Breast epithelium (tissue), 4 donors: ENCODE measurements around the gene DACH1. TPM values are rescaled to one million over a fixed set of nuclear protein-coding genes. Genes with fewer than 3 reads are reported as not detected.

Experiments used
- DNase-seq, 2 donors: peaks; one replicate each; pipeline ENCODE4 v3.0.0-alpha.2; 2019; ENCODE audit warnings: low spot score in 2 of 2
- H3K27ac ChIP-seq, 2 donors: fragments of 200-600 bp; sonication (generic) in 1 of 2; one replicate each; pipeline ENCODE4 v1.5.1; 2016 to 2019; ENCODE audit warnings: mild to moderate bottlenecking in 1 of 2
- H3K27me3 ChIP-seq, 2 donors: fragments of 200-600 bp; sonication (generic) in 1 of 2; one replicate each; pipeline versions ENCODE4 v1.5.1 to v1.6.0; 2017 to 2019; ENCODE audit warnings: control low read depth in 1 of 2, mild to moderate bottlenecking in 1 of 2
- H3K36me3 ChIP-seq: fragments of 200-600 bp; one replicate; pipeline ENCODE4 v1.5.1; 2019
- H3K4me1 ChIP-seq, 2 donors: fragments of 200-600 bp; sonication (generic); one replicate each; pipeline ENCODE4 v1.5.1; 2016 to 2019; ENCODE audit warnings: control low read depth in 1 of 2
- H3K4me3 ChIP-seq, 3 donors: fragments of 200-600 bp; sonication (generic); 1 replicate in 2 of 3; 2 replicates in 1 of 3; pipeline ENCODE4 v1.5.1; 2016 to 2019; ENCODE audit warnings: mild to moderate bottlenecking in 3 of 3, moderate library complexity in 2 of 3
- H3K9me3 ChIP-seq, 2 donors: fragments of 200-600 bp; sonication (generic) in 1 of 2; one replicate each; pipeline ENCODE4 v1.5.1; 2016 to 2019; ENCODE audit warnings: control low read depth in 1 of 2
- CTCF ChIP-seq, 3 donors: fragments of 450-650 bp; IDR thresholded peaks; one replicate each; pipeline ENCODE4 v1.5.1; 2016 to 2017; ENCODE audit warnings: antibody characterized with exemption in 3 of 3, mild to moderate bottlenecking in 3 of 3, moderate library complexity in 3 of 3
- POLR2A ChIP-seq: fragments of 450-650 bp; IDR thresholded peaks from one replicate; pipeline ENCODE4 v1.6.1; 2016; ENCODE audit warnings: antibody characterized with exemption, mild to moderate bottlenecking, moderate library complexity
- POLR2AphosphoS5 ChIP-seq, 3 donors: sonication (generic); formaldehyde crosslinking; IDR thresholded peaks; one replicate each; pipeline ENCODE4 v1.6.1; 2017; ENCODE audit warnings: antibody characterized with exemption in 3 of 3
- intact Hi-C: fragments of 100-400 bp; cut with DNase I; formaldehyde crosslinking; loops from one replicate; pipeline ENCODE4 v1.15.1; 2023; ENCODE audit warnings: low total_unique reads
- total RNA-seq, 3 donors: library from RNA; depleted of rRNA; stranded (reverse); fragments of >200 nt; gene quantifications; one replicate each; pipeline ENCODE4 v1.1.0, GENCODE V29; 2016

Gene DACH1
- total RNA-seq, 3 donors from 2014 or later, result 2.2 to 13.9 (median 11.5) TPM

- DNase-seq, result no peak
- no peaks in the 10 kb centered on the region for H3K36me3 ChIP-seq
- H3K9me3 ChIP-seq, result no peaks in the 10 kb centered on the region
- no peak for TF ChIP-seq POLR2A
- TF ChIP-seq CTCF (IDR thresholded peaks at IDR 0.05), result no peak
- no peak for TF ChIP-seq POLR2AphosphoS5 (IDR thresholded peaks at IDR 0.05)
- no peaks in the 10 kb centered on the region for H3K4me1 ChIP-seq
- H3K27me3 ChIP-seq, result no peaks in the 10 kb centered on the region
- no peak overlapping the region for H3K4me3 ChIP-seq
- intact Hi-C loops, result no loop called here
- no peak overlapping the region for H3K27ac ChIP-seq
Measured at GRCh38 chr13:71854401-71854800, 12.6 kb downstream of the DACH1 start.

GRCh38 chr13:71853725-71854124 is 13.3 kb downstream of the DACH1 start:
- Histone ChIP-seq H3K27ac (no peak overlapping the region), H3K4me3 (no peak overlapping the region), H3K9me3 (no peaks in the 10 kb centered on the region), H3K4me1 (no peaks in the 10 kb centered on the region), H3K36me3 (no peaks in the 10 kb centered on the region), H3K27me3 (no peaks in the 10 kb centered on the region)
- intact Hi-C loops, result no loop called here
- TF ChIP-seq POLR2AphosphoS5 (IDR thresholded peaks at IDR 0.05) (no peak), CTCF (IDR thresholded peaks at IDR 0.05) (no peak), POLR2A (no peak)
- no peak for DNase-seq

- Histone ChIP-seq H3K36me3 (no peaks in the 10 kb centered on the region), H3K4me1 (no peaks in the 10 kb centered on the region), H3K27ac (no peak overlapping the region), H3K9me3 (no peaks in the 10 kb centered on the region), H3K4me3 (no peak overlapping the region), H3K27me3 (no peaks in the 10 kb centered on the region)
- no peak for TF ChIP-seq POLR2A
- no peak for TF ChIP-seq CTCF (IDR thresholded peaks at IDR 0.05)
- no peak for TF ChIP-seq POLR2AphosphoS5 (IDR thresholded peaks at IDR 0.05)
- intact Hi-C loops, result no loop called here
- DNase-seq, result no peak
Measured at GRCh38 chr13:71852736-71853135, 14.3 kb downstream of the DACH1 start.

GRCh38 chr13:71851498-71852409 is 15.2 kb downstream of the DACH1 start:
- H3K27me3 ChIP-seq, result no peaks in the 10 kb centered on the region
- no peaks in the 10 kb centered on the region for H3K36me3 ChIP-seq
- no peaks in the 10 kb centered on the region for H3K4me1 ChIP-seq
- H3K4me3 ChIP-seq, result no peak overlapping the region
- intact Hi-C loops, result no loop called here
- no peak overlapping the region for H3K27ac ChIP-seq
- no peak for DNase-seq
- TF ChIP-seq CTCF (IDR thresholded peaks at IDR 0.05) (no peak), POLR2AphosphoS5 (IDR thresholded peaks at IDR 0.05) (no peak), POLR2A (no peak)
- no peaks in the 10 kb centered on the region for H3K9me3 ChIP-seq

GRCh38 chr13:71842003-71842402 is 25.0 kb downstream of the DACH1 start:
- H3K36me3 ChIP-seq, result no peaks in the 10 kb centered on the region
- H3K4me3 ChIP-seq, result no peak overlapping the region

More at GRCh38 chr13:71842003-71842402, 25.0 kb downstream of the DACH1 start:
- peaks cover 0 to 9% of the 10 kb centered on the region in 2 donors for H3K9me3 ChIP-seq
- H3K4me1 ChIP-seq, result no peaks in the 10 kb centered on the region
- no peak for DNase-seq
- H3K27ac ChIP-seq, result no peak overlapping the region
- H3K27me3 ChIP-seq, result no peaks in the 10 kb centered on the region
- intact Hi-C loops, result no loop called here
- TF ChIP-seq CTCF (IDR thresholded peaks at IDR 0.05) (no peak), POLR2AphosphoS5 (IDR thresholded peaks at IDR 0.05) (no peak), POLR2A (no peak)
